A673 (cell line): ENCODE data around the gene EIF2B2. TPM values are rescaled to one million over a fixed set of nuclear protein-coding genes. Genes with fewer than 3 reads are reported as not detected.

Experiments used
- BruUV-seq: library from RNA; stranded (reverse); fragments of 400-500 nt; replicated peaks from 2 replicates; lab custom pipeline; 2021; lab: Mats Ljungman, UMichigan
- CTCF ChIA-PET: fragments of 300-600 bp; sonication (Branson Sonifier 250); formaldehyde crosslinking; loops from one replicate; lab custom pipeline; 2022; ENCODE audit warnings: antibody characterized with exemption; lab: Charles Lee
- POLR2A ChIA-PET: fragments of 300-600 bp; sonication (Branson Sonifier 250); formaldehyde crosslinking; loops from one replicate; lab custom pipeline; 2022; ENCODE audit warnings: antibody characterized with exemption; ENCODE audit not compliant: low non-redundant PET; lab: Charles Lee
- DNase-seq: peaks from one replicate; pipeline ENCODE4 v3.0.0-alpha.2; 2015; ENCODE audit warnings: low spot score
- H3K27ac ChIP-seq: fragments of 200-600 bp; sonication (generic); 2 replicates; pipeline ENCODE4 v1.5.1; 2016; ENCODE audit warnings: mixed run types, low read depth, mild to moderate bottlenecking, mixed read lengths, antibody characterized with exemption, low read length; ENCODE audit not compliant: poor library complexity, severe bottlenecking
- H3K27me3 ChIP-seq: fragments of 200-600 bp; sonication (generic); replicated peaks from 2 replicates; pipeline ENCODE4 v1.6.1; 2017; ENCODE audit warnings: mixed run types, low read depth, mild to moderate bottlenecking, mixed read lengths, antibody characterized with exemption, low read length; ENCODE audit not compliant: insufficient read depth, poor library complexity
- H3K36me3 ChIP-seq: fragments of 200-600 bp; sonication (generic); 2 replicates; pipeline ENCODE4 v1.6.1; 2016; ENCODE audit warnings: mixed run types, mild to moderate bottlenecking, mixed read lengths, antibody characterized with exemption, low read length; ENCODE audit not compliant: insufficient read depth, poor library complexity, severe bottlenecking
- H3K4me1 ChIP-seq: fragments of 200-600 bp; sonication (generic); 2 replicates; pipeline ENCODE4 v1.6.1; 2017; ENCODE audit warnings: mixed run types, mild to moderate bottlenecking, mixed read lengths, antibody characterized with exemption, low read length; ENCODE audit not compliant: insufficient read depth, poor library complexity, severe bottlenecking
- H3K4me3 ChIP-seq: fragments of 200-600 bp; sonication (generic); 2 replicates; pipeline ENCODE4 v1.5.1; 2016; ENCODE audit warnings: low read depth, mixed run types, mild to moderate bottlenecking, mixed read lengths, low read length; ENCODE audit not compliant: poor library complexity, severe bottlenecking
- H3K9me3 ChIP-seq: fragments of 200-600 bp; sonication (generic); 2 replicates; pipeline ENCODE4 v1.6.1; 2016; ENCODE audit warnings: mixed run types, low read depth, mild to moderate bottlenecking, mixed read lengths, antibody characterized with exemption, low read length; ENCODE audit not compliant: poor library complexity, severe bottlenecking
- EZH2 ChIP-seq: fragments of 200-600 bp; sonication (generic); IDR thresholded peaks from 2 replicates; pipeline ENCODE4 v1.6.1; 2017; ENCODE audit warnings: borderline replicate concordance, low read depth, mild to moderate bottlenecking, mixed read lengths, antibody characterized with exemption, low read length; ENCODE audit not compliant: poor library complexity, severe bottlenecking
- intact Hi-C: fragments of 100-400 bp; cut with micrococcal nuclease; formaldehyde crosslinking; loops from one replicate; pipeline ENCODE4 v1.10.0; 2022; ENCODE audit not compliant: unreplicated experiment
- total RNA-seq: library from RNA; stranded (reverse); gene quantifications from 2 replicates; pipeline ENCODE4 v1.2.3, GENCODE V29; 2021
- TF ChIP-seq, protein P1 (sequence below): fragments of 300-800, 200-600 bp; sonication (generic); conservative IDR thresholded peaks from 2 replicates; pipeline ENCODE4 v1.5.1; 2017; ENCODE audit warnings: low read depth, mild to moderate bottlenecking, antibody characterized with exemption, low read length, moderate library complexity, mixed read lengths

Gene EIF2B2
- total RNA-seq, 1 experiment from 2014 or later, result 106 TPM

GRCh38 chr14:75046899-75047298, 44.2 kb downstream of the EIF2B2 start:
- Histone ChIP-seq H3K27me3 (no peaks in the 10 kb centered on the region), H3K36me3 (peaks cover 3% of the 10 kb centered on the region), H3K9me3 (no peaks in the 10 kb centered on the region), H3K4me1 (peaks cover 28% of the 10 kb centered on the region), H3K27ac (no peak overlapping the region), H3K4me3 (no peak overlapping the region)
- no peak for DNase-seq
- no TSS peak for BruUV-seq
- ChIA-PET POLR2A (no interaction called here), CTCF (no interaction called here)
- intact Hi-C loops, result no loop called here
- TF ChIP-seq, protein P1, sequence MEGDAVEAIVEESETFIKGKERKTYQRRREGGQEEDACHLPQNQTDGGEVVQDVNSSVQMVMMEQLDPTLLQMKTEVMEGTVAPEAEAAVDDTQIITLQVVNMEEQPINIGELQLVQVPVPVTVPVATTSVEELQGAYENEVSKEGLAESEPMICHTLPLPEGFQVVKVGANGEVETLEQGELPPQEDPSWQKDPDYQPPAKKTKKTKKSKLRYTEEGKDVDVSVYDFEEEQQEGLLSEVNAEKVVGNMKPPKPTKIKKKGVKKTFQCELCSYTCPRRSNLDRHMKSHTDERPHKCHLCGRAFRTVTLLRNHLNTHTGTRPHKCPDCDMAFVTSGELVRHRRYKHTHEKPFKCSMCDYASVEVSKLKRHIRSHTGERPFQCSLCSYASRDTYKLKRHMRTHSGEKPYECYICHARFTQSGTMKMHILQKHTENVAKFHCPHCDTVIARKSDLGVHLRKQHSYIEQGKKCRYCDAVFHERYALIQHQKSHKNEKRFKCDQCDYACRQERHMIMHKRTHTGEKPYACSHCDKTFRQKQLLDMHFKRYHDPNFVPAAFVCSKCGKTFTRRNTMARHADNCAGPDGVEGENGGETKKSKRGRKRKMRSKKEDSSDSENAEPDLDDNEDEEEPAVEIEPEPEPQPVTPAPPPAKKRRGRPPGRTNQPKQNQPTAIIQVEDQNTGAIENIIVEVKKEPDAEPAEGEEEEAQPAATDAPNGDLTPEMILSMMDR, result no peak
- no peak for TF ChIP-seq EZH2

DNA sequence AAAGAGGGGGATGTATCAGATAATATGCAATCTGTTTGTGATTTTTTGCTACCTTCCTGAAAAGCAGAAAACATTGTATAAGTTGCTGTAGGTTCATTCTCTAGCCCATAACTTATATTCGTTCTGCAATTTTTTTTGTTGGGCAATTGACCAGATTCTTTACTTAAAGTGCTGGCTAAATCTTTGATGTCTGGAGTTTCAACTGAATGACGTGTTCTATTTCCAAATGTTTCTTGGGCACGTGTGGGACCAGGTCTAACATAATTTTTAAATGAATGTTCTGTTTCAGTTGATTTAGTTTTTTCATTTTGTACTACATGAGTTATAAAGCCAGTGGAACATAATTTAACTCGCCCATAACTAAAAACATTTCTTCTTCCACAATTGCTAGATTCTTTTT, 44.8 kb downstream of the EIF2B2 start:
- CTCF ChIA-PET, result no interaction called here
- POLR2A ChIA-PET, result no interaction called here
- peaks cover 21% of the 10 kb centered on the region for H3K4me1 ChIP-seq
- H3K27ac ChIP-seq, result no peak overlapping the region
- peaks cover 3% of the 10 kb centered on the region for H3K36me3 ChIP-seq
- no peaks in the 10 kb centered on the region for H3K9me3 ChIP-seq
- intact Hi-C loops, result no loop called here
- no peak overlapping the region for H3K4me3 ChIP-seq
- TF ChIP-seq, protein P1, result no peak
- TF ChIP-seq EZH2, result no peak
- no TSS peak for BruUV-seq
- no peak for DNase-seq
- H3K27me3 ChIP-seq, result no peaks in the 10 kb centered on the region

DNA sequence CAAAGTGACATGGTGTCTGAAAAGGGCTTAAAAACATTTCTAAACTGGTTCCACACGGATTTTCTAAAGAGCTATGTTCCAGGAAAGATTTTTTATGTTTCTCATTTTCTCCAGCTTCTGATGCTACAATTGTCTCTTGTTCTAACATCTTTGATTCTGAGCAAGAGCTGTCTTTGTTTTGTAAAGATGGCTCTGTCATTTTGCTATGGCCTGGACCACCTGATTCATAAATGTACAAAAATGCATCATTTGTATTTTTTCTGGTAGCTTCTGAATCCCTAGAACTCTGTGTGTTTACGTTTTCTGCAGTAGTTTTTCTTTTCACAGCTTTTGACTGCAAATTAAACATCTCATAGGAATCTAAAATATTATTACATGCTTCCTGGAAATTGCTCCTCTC, 45.4 kb downstream of the EIF2B2 start:
- no peak for DNase-seq
- Histone ChIP-seq H3K9me3 (no peaks in the 10 kb centered on the region), H3K4me1 (peaks cover 22% of the 10 kb centered on the region), H3K27ac (no peak overlapping the region), H3K36me3 (peaks cover 3% of the 10 kb centered on the region), H3K27me3 (no peaks in the 10 kb centered on the region), H3K4me3 (no peak overlapping the region)
- no TSS peak for BruUV-seq
- ChIA-PET POLR2A (no interaction called here), CTCF (no interaction called here)
- TF ChIP-seq, protein P1, result no peak
- no peak for TF ChIP-seq EZH2
- intact Hi-C loops, result no loop called here
